GM10266 (cell line): ENCODE measurements around the gene SLC44A3.

ENCODE experiments used
- DNase-seq: peaks from one replicate; pipeline ENCODE4 v3.0.0; 2012; ENCODE audit errors: extremely low spot score
- CTCF ChIP-seq: IDR thresholded peaks from 2 replicates; pipeline ENCODE4 v1.5.1; 2012; ENCODE audit warnings: mild to moderate bottlenecking, low read depth; ENCODE audit not compliant: control insufficient read depth, insufficient read depth; ENCODE audit errors: missing control alignments

The SLC44A3 gene

GRCh38 chr1:94926126-94926914 lies 106.2 kb downstream of the SLC44A3 start:
- TF ChIP-seq CTCF, result peak; percentile 21
- peak; percentile 47 for DNase-seq

GRCh38 chr1:94926915-94927404 lies 106.8 kb downstream of the SLC44A3 start, which contains the start of gene CNN3:
Gene CNN3 (minus strand): TSS chr1:94927110. CDS start chr1:94926894, 216 bp downstream.
- no peak for TF ChIP-seq CTCF
- DNase-seq, result peak; percentile 86

- no peak for DNase-seq
Measured at GRCh38 chr1:94927405-94928175, 107.4 kb downstream of the SLC44A3 start.

GRCh38 chr1:94928293-94928939 lies 108.3 kb downstream of the SLC44A3 start:
- DNase-seq, result no peak
- TF ChIP-seq CTCF, result no peak

More at GRCh38 chr1:94927405-94928175, 107.4 kb downstream of the SLC44A3 start:
- TF ChIP-seq CTCF, result no peak

GRCh38 chr1:94929351-94930217 lies 109.4 kb downstream of the SLC44A3 start:
- DNase-seq, result no peak
- TF ChIP-seq CTCF, result no peak

GRCh38 chr1:94931254-94931841 lies 111.2 kb downstream of the SLC44A3 start:
- TF ChIP-seq CTCF, result no peak
- no peak for DNase-seq
